Neural crest cell (in vitro differentiated cells): ENCODE results near the gene PRKD2. TPM values are rescaled to one million over a fixed set of nuclear protein-coding genes. Genes with fewer than 3 reads are reported as not detected.
A peak's percentile ranks its signal among the peaks of the same experiment; 100 is the strongest.

Experiments
- DNase-seq: peaks from one replicate; pipeline ENCODE4 v3.0.0; 2021; ENCODE audit warnings: low read depth, mixed read lengths, low spot score
- H3K27ac Mint-ChIP-seq: one replicate; pipeline ENCODE4 v1.8.0; 2021; ENCODE audit warnings: mild to moderate bottlenecking, mixed read lengths; ENCODE audit not compliant: unreplicated experiment
- H3K27me3 Mint-ChIP-seq: 2 replicates; pipeline ENCODE4 v1.8.0; 2021; ENCODE audit warnings: low read depth, mild to moderate bottlenecking, mixed read lengths
- H3K36me3 Mint-ChIP-seq: 2 replicates; pipeline ENCODE4 v1.8.0; 2021; ENCODE audit warnings: low read depth, mild to moderate bottlenecking, mixed read lengths
- H3K4me1 Mint-ChIP-seq: 2 replicates; pipeline ENCODE4 v1.8.0; 2021; ENCODE audit warnings: mixed read lengths
- H3K4me3 Mint-ChIP-seq: one replicate; pipeline ENCODE4 v1.8.0; 2021; ENCODE audit warnings: mild to moderate bottlenecking, mixed read lengths
- H3K9me3 Mint-ChIP-seq: 2 replicates; pipeline ENCODE4 v1.8.0; 2021; ENCODE audit warnings: mixed read lengths
- total RNA-seq: library from RNA; stranded (reverse); gene quantifications from 2 replicates; pipeline ENCODE4 v1.2.1, GENCODE V29; 2021
- TF ChIP-seq, protein P1 (sequence below): fragments of 200-600 bp; sonication (generic); conservative IDR thresholded peaks from 2 replicates; pipeline ENCODE4 v1.5.0; 2021; ENCODE audit warnings: antibody characterized with exemption, mild to moderate bottlenecking

Gene PRKD2
- total RNA-seq, 1 donor from 2014 or later: 55.5 TPM

DNA sequence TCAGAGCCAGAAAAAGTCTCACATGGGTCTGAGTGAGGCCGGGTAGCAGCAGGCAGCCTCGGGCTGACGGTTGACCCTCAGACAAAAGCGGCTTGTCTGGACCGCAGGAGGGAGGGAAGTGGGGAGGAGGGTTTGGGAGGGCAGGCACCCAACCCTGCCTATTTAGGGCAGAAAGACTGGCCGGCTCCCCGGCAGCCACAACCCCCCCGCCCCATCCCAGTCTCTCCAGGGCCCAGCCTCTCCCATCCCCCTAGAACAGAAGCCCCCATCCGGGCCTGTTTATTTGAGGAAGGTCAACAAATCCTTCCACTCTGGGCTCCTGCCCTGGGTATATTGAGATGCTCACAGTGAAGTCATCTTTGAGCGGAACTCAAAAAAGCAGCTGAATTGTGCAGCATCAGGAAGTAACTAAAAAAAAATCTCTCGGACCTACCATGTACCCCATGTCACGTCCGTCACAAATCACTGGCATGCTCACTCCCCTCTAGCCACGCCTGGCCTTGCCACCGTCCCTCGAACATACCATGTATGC, 62.2 kb downstream of the PRKD2 start:
- TF ChIP-seq, protein P1, sequence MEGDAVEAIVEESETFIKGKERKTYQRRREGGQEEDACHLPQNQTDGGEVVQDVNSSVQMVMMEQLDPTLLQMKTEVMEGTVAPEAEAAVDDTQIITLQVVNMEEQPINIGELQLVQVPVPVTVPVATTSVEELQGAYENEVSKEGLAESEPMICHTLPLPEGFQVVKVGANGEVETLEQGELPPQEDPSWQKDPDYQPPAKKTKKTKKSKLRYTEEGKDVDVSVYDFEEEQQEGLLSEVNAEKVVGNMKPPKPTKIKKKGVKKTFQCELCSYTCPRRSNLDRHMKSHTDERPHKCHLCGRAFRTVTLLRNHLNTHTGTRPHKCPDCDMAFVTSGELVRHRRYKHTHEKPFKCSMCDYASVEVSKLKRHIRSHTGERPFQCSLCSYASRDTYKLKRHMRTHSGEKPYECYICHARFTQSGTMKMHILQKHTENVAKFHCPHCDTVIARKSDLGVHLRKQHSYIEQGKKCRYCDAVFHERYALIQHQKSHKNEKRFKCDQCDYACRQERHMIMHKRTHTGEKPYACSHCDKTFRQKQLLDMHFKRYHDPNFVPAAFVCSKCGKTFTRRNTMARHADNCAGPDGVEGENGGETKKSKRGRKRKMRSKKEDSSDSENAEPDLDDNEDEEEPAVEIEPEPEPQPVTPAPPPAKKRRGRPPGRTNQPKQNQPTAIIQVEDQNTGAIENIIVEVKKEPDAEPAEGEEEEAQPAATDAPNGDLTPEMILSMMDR: no peak
- Mint-ChIP-seq H3K27me3 (peaks cover 40% of the 10 kb centered on the region), H3K4me1 (peaks cover 30% of the 10 kb centered on the region), H3K27ac (peak overlapping the region; percentile 68), H3K4me3 (peak overlapping the region; percentile 69), H3K9me3 (no peaks in the 10 kb centered on the region), H3K36me3 (peaks cover 8% of the 10 kb centered on the region)
- peak; percentile 33 for DNase-seq

- Mint-ChIP-seq H3K27me3 (peaks cover 65% of the 10 kb centered on the region), H3K4me3 (peak overlapping the region; percentile 45), H3K27ac (no peak overlapping the region)
Measured at GRCh38 chr19:46650445-46650844, 66.5 kb downstream of the PRKD2 start.

DNA sequence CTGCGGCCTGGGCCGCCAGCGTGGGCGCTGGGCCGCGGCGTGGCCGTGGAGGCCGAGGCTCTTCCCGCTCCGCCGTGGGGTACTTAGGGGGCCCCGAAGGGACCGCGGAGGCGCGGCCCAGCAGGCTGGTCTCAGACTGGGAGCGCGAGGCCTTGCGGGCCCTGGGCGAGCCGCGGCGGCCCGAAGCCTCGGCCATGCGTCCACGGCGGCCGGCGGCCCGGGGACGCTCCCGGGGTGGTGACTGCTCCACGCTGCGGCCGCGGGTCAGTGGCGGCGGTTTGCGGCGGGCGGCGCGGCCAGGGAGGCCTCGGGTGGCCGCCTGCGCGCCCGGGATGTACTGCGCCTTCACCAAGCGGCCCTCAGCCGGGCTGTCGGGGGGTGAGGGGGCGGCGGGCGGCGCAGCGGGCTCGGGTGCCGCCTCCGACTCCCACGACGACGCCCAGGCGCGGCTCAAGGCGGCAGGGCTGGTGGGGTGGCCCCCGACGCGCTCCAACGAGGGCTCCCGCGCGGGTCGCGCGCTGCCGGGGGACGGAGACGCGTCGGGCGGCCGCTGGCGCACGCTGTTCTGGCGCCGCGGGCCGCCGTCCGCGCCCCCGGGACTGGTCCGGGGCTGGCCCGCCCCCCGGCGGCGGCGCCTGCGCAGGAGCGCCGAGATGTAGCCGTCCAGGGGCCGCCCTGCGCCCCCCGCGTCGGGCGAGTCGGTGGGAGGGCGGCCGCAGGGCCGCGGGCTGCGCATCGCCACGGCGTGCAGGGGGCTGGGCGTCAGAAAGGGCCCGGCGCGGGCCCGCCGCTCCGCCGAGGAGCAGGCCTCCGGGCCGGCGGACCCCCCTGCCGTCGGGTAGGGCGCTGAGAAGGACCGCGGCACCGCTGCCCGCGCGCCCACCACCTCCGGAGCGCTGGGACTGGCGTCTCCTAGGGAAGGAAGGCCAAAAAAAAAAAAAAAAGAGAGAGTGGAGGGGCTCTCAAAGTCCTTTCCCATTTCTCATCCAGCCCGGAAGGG, 67.7 kb downstream of the PRKD2 start:
- Mint-ChIP-seq H3K4me3 (no peak overlapping the region), H3K9me3 (peaks cover 5% of the 10 kb centered on the region), H3K4me1 (peaks cover 16% of the 10 kb centered on the region), H3K36me3 (peaks cover 18% of the 10 kb centered on the region), H3K27me3 (peaks cover 71% of the 10 kb centered on the region), H3K27ac (no peak overlapping the region)
- DNase-seq: no peak
- TF ChIP-seq, protein P1: no peak

More at GRCh38 chr19:46650445-46650844, 66.5 kb downstream of the PRKD2 start:
- TF ChIP-seq, protein P1: no peak
- no peak for DNase-seq
- Mint-ChIP-seq H3K9me3 (peaks cover 5% of the 10 kb centered on the region), H3K36me3 (peaks cover 18% of the 10 kb centered on the region), H3K4me1 (peaks cover 27% of the 10 kb centered on the region)

DNA sequence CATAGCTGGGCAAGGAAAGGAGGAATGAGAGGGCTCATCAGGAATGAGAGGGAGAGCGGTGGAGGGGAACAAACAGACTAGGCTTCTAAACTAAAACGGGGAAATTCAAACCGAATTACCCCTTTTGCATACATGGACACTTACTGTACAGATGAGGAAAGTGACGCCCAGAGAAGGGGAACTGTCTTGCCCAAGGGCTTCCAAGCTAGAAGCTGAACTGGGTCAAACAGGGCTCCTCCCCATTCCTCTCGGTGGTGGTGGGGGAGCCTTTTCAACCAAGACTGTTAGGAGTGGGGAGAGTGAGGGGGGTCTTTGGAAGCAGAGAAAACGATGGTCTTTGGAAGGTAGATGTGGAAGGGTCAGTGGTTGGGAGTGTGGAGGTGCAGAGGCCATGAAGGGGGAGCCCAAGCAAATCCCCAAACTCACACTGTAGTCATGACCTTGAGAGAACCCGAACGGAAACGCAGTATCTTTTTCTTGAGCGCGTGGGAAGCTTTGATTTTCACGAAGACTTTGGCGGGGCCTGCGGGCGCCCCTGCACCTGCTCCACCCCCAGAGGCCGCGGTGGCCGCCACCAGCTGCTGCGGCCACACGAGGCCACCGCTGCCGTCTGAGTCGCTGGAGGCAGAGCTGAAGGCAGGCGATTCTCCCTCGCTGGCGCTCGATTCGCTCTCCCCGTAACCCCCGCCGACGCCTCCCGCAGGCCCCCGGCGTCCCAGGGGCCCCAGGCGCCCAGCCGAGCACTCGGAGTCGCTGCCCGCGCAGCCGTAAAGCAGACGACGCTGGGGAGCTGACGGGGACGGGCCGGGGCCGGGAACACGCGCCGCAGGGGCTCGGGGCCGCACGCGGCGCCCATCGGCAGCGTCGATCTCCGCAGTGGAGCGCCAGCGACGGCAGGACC, 68.6 kb downstream of the PRKD2 start:
- H3K27me3 Mint-ChIP-seq: peaks cover 73% of the 10 kb centered on the region
- no peak for DNase-seq
- H3K9me3 Mint-ChIP-seq: peaks cover 5% of the 10 kb centered on the region
- H3K4me1 Mint-ChIP-seq: peaks cover 9% of the 10 kb centered on the region
- H3K4me3 Mint-ChIP-seq: peak overlapping the region; percentile 61
- H3K27ac Mint-ChIP-seq: no peak overlapping the region
- TF ChIP-seq, protein P1: no peak
- H3K36me3 Mint-ChIP-seq: peaks cover 18% of the 10 kb centered on the region

- TF ChIP-seq, protein P1: no peak
- Mint-ChIP-seq H3K27ac (no peak overlapping the region), H3K9me3 (peaks cover 5% of the 10 kb centered on the region), H3K4me1 (peaks cover 9% of the 10 kb centered on the region), H3K36me3 (peaks cover 18% of the 10 kb centered on the region), H3K27me3 (peaks cover 79% of the 10 kb centered on the region), H3K4me3 (no peak overlapping the region)
- DNase-seq: no peak
Measured at GRCh38 chr19:46646402-46646801, 70.5 kb downstream of the PRKD2 start.
